Sigmoid colon (tissue), 4 donors: ENCODE data around the gene UBE3B.

Experiments
- EP300 ChIP-seq, 4 donors: sonication (generic); formaldehyde crosslinking; IDR thresholded peaks; one replicate each; pipeline ENCODE4 v1.6.1; 2017; ENCODE audit warnings: antibody characterized with exemption in 4 of 4
- POLR2A ChIP-seq, 2 donors: fragments of 450-650 bp; IDR thresholded peaks; one replicate each; pipeline ENCODE4 v1.6.1; 2016; ENCODE audit warnings: antibody characterized with exemption in 2 of 2, mild to moderate bottlenecking in 2 of 2, moderate library complexity in 2 of 2
- POLR2AphosphoS5 ChIP-seq, 4 donors: sonication (generic); formaldehyde crosslinking; IDR thresholded peaks; one replicate each; pipeline ENCODE4 v1.6.1; 2017; ENCODE audit warnings: antibody characterized with exemption in 4 of 4
- TF ChIP-seq, protein P1 (sequence below), 4 experiments: fragments of 450-650 bp in 3 of 4; fragments of 200-600 bp in 1 of 4; IDR thresholded peaks; one replicate each; pipeline ENCODE4 v1.5.1; 2016 to 2019; ENCODE audit warnings: antibody characterized with exemption in 4 of 4, mild to moderate bottlenecking in 3 of 4, moderate library complexity in 2 of 4

DNA sequence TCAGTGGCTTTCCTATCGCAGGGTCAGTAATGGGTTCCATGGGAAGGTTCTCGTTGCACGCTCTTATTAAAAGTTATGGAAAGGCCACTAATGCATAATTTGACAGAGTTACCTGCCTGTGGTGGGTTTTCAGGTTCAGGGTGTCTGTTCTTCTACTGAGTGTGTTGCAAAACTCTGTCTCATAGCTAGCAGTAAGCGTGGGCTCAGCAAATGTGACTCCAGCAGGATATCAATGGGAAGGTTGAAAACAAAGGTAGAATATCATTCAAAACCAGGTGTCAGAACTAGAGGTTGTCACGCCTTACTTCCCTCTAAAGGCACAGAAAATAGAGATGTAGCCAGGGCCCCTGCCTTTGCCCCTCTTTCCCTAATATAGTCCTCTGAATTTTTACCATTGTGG lies 24.9 kb downstream of the UBE3B start:
- TF ChIP-seq POLR2AphosphoS5 (IDR thresholded peaks at IDR 0.05) (no peak), POLR2A (IDR thresholded peaks at IDR 0.05) (no peak), EP300 (IDR thresholded peaks at IDR 0.05) (no peak)
- TF ChIP-seq, protein P1, sequence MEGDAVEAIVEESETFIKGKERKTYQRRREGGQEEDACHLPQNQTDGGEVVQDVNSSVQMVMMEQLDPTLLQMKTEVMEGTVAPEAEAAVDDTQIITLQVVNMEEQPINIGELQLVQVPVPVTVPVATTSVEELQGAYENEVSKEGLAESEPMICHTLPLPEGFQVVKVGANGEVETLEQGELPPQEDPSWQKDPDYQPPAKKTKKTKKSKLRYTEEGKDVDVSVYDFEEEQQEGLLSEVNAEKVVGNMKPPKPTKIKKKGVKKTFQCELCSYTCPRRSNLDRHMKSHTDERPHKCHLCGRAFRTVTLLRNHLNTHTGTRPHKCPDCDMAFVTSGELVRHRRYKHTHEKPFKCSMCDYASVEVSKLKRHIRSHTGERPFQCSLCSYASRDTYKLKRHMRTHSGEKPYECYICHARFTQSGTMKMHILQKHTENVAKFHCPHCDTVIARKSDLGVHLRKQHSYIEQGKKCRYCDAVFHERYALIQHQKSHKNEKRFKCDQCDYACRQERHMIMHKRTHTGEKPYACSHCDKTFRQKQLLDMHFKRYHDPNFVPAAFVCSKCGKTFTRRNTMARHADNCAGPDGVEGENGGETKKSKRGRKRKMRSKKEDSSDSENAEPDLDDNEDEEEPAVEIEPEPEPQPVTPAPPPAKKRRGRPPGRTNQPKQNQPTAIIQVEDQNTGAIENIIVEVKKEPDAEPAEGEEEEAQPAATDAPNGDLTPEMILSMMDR (IDR thresholded peaks at IDR 0.05) = no peak
